H9 (cell line): Measurements from ENCODE around the gene CCDC127. TPM values are rescaled to one million over a fixed set of nuclear protein-coding genes. Genes with fewer than 3 reads are reported as not detected.

Experiments used
- DNase-seq: peaks from one replicate; pipeline ENCODE4 v3.0.0-alpha.2; 2017
- H2AFZ ChIP-seq: one replicate; pipeline ENCODE4 v1.6.1; 2013; ENCODE audit warnings: mild to moderate bottlenecking, low read length, control low read depth, moderate library complexity
- H2AK5ac ChIP-seq: 2 replicates; pipeline ENCODE4 v1.6.1; 2013; ENCODE audit warnings: low read length, control low read depth, mixed read lengths; ENCODE audit not compliant: insufficient read length
- H2BK120ac ChIP-seq: one replicate; pipeline ENCODE4 v1.6.1; 2013; ENCODE audit warnings: low read depth, mild to moderate bottlenecking, low read length, control low read depth, inconsistent platforms; ENCODE audit not compliant: poor library complexity, severe bottlenecking
- H2BK12ac ChIP-seq: 2 replicates; pipeline ENCODE4 v1.6.1; 2013; ENCODE audit warnings: low read length, control low read depth, mixed read lengths, low read depth; ENCODE audit not compliant: insufficient read length
- H2BK15ac ChIP-seq: 2 replicates; pipeline ENCODE4 v1.6.1; 2013; ENCODE audit warnings: low read depth, low read length, control low read depth
- H2BK20ac ChIP-seq: one replicate; pipeline ENCODE4 v1.6.1; 2013; ENCODE audit warnings: low read depth, mild to moderate bottlenecking, low read length, control low read depth, inconsistent platforms; ENCODE audit not compliant: poor library complexity, severe bottlenecking
- H2BK5ac ChIP-seq: 2 replicates; pipeline ENCODE4 v1.6.1; 2013; ENCODE audit warnings: low read length, control low read depth, mixed read lengths; ENCODE audit not compliant: insufficient read length
- H3K14ac ChIP-seq: 2 replicates; pipeline ENCODE4 v1.6.1; 2013; ENCODE audit warnings: low read length, control low read depth; ENCODE audit not compliant: insufficient read depth
- H3K18ac ChIP-seq: 2 replicates; pipeline ENCODE4 v1.6.1; 2013; ENCODE audit warnings: low read depth, mild to moderate bottlenecking, mixed read lengths, low read length, control low read depth; ENCODE audit not compliant: insufficient read length
- H3K23ac ChIP-seq: 2 replicates; pipeline ENCODE4 v1.6.1; 2013; ENCODE audit warnings: low read length, control low read depth, mixed read lengths, low read depth; ENCODE audit not compliant: insufficient read length
- H3K23me2 ChIP-seq: 2 replicates; pipeline ENCODE4 v1.6.1; 2013; ENCODE audit warnings: low read depth, mild to moderate bottlenecking, mixed read lengths, low read length, control low read depth; ENCODE audit not compliant: insufficient read length, poor library complexity, severe bottlenecking
- H3K27ac ChIP-seq: 2 replicates; pipeline ENCODE4 v1.5.1; 2013; ENCODE audit warnings: low read length, control low read depth, mixed read lengths, low read depth; ENCODE audit not compliant: insufficient read length
- H3K27me3 ChIP-seq: 2 replicates; pipeline ENCODE4 v1.6.1; 2013; ENCODE audit warnings: low read length, control low read depth, inconsistent platforms; ENCODE audit not compliant: insufficient read depth
- H3K4ac ChIP-seq: 2 replicates; pipeline ENCODE4 v1.6.1; 2013; ENCODE audit warnings: low read depth, mild to moderate bottlenecking, control low read depth, inconsistent platforms, low read length, moderate library complexity
- H3K4me1 ChIP-seq: 2 replicates; pipeline ENCODE4 v1.6.1; 2013; ENCODE audit warnings: low read length, control low read depth, inconsistent platforms; ENCODE audit not compliant: insufficient read depth
- H3K4me2 ChIP-seq: 2 replicates; pipeline ENCODE4 v1.6.1; 2013; ENCODE audit warnings: low read length, control low read depth, mixed read lengths; ENCODE audit not compliant: insufficient read length, insufficient read depth
- H3K56ac ChIP-seq: 2 replicates; pipeline ENCODE4 v1.6.1; 2013; ENCODE audit warnings: low read depth, mild to moderate bottlenecking, mixed read lengths, low read length, control low read depth; ENCODE audit not compliant: insufficient read length
- H3K79me1 ChIP-seq: 2 replicates; pipeline ENCODE4 v1.6.1; 2013; ENCODE audit warnings: low read depth, mild to moderate bottlenecking, moderate library complexity, low read length, control low read depth, inconsistent platforms; ENCODE audit not compliant: insufficient read depth, poor library complexity, severe bottlenecking
- H3K79me2 ChIP-seq: 2 replicates; pipeline ENCODE4 v1.6.1; 2013; ENCODE audit warnings: low read length, control low read depth, inconsistent platforms; ENCODE audit not compliant: insufficient read depth
- H3K9ac ChIP-seq: 2 replicates; pipeline ENCODE4 v1.6.1; 2013; ENCODE audit warnings: low read length, control low read depth, mixed read lengths; ENCODE audit not compliant: insufficient read length; ENCODE audit errors: extremely low read depth
- H3K9me3 ChIP-seq: one replicate; pipeline ENCODE4 v1.6.1; 2013; ENCODE audit warnings: low read depth, low read length, inconsistent platforms; ENCODE audit not compliant: control insufficient read depth
- H3T11ph ChIP-seq: one replicate; pipeline ENCODE4 v1.6.1; 2013; ENCODE audit warnings: mild to moderate bottlenecking, low read length, control low read depth, inconsistent platforms
- H4K20me1 ChIP-seq: one replicate; pipeline ENCODE4 v1.6.1; 2013; ENCODE audit not compliant: control insufficient read depth, insufficient read length, insufficient read depth
- H4K5ac ChIP-seq: 2 replicates; pipeline ENCODE4 v1.6.1; 2013; ENCODE audit warnings: low read depth, mild to moderate bottlenecking, mixed read lengths, low read length, control low read depth; ENCODE audit not compliant: insufficient read length
- H4K8ac ChIP-seq: replicated peaks from 2 replicates; pipeline ENCODE4 v1.6.1; 2013; ENCODE audit warnings: low read length, control low read depth, mixed read lengths, low read depth; ENCODE audit not compliant: insufficient read length
- H4K91ac ChIP-seq: 2 replicates; pipeline ENCODE4 v1.6.1; 2013; ENCODE audit warnings: low read depth, mild to moderate bottlenecking, moderate library complexity, mixed read lengths, low read length, control low read depth; ENCODE audit not compliant: insufficient read length
- H3K27ac Mint-ChIP-seq, 3 experiments: 2 replicates in 2 of 3; 3 replicates in 1 of 3; pipeline ENCODE4 v1.8.0; 2020 to 2021; ENCODE audit warnings: mixed read lengths in 3 of 3, mild to moderate bottlenecking in 1 of 3, moderate library complexity in 1 of 3
- H3K27me3 Mint-ChIP-seq: 2 replicates; pipeline ENCODE4 v1.8.0; 2021; ENCODE audit warnings: low read depth, mild to moderate bottlenecking, moderate library complexity, mixed read lengths
- H3K36me3 Mint-ChIP-seq, 3 experiments: 2 replicates in 2 of 3; 3 replicates in 1 of 3; pipeline ENCODE4 v1.8.0; 2020 to 2021; ENCODE audit warnings: low read depth in 3 of 3, mixed read lengths in 3 of 3; ENCODE audit not compliant: insufficient read depth in 1 of 3
- H3K4me1 Mint-ChIP-seq, 2 experiments: 2 replicates each; pipeline ENCODE4 v1.8.0; 2020; ENCODE audit warnings: mixed read lengths in 2 of 2
- H3K4me3 Mint-ChIP-seq, 2 experiments: 2 replicates in 1 of 2; 3 replicates in 1 of 2; pipeline ENCODE4 v1.8.0; 2020 to 2021; ENCODE audit warnings: mild to moderate bottlenecking in 2 of 2, mixed read lengths in 2 of 2, moderate library complexity in 1 of 2
- H3K9me3 Mint-ChIP-seq, 2 experiments: 2 replicates in 1 of 2; 3 replicates in 1 of 2; pipeline ENCODE4 v1.8.0; 2020; ENCODE audit warnings: mild to moderate bottlenecking in 2 of 2, mixed read lengths in 2 of 2, moderate library complexity in 1 of 2
- CTCF ChIP-seq: fragments of 200-600 bp; sonication (generic); conservative IDR thresholded peaks from 3 replicates; pipeline ENCODE4 v1.8.0; 2021; ENCODE audit warnings: antibody characterized with exemption, mild to moderate bottlenecking
- WGBS: extraction: QIAGEN DNeasy Blood & Tissue Kit; methylation state at CpG from one replicate; pipeline ENCODE4 v1.1.7; 2013; ENCODE audit warnings: missing lambda C conversion rate, low lambda C conversion rate, mixed read lengths; ENCODE audit not compliant: insufficient read length; ENCODE audit errors: extremely low coverage; 5-methylcytosine and 5-hydroxymethylcytosine counted together
- total RNA-seq: library from RNA; stranded (reverse); gene quantifications from 2 replicates; pipeline ENCODE4 v1.2.1, GENCODE V29; 2021

The CCDC127 gene
- total RNA-seq, 1 experiment from 2014 or later = 9.0 TPM

GRCh38 chr5:192691-192969 lies 25.3 kb downstream of the CCDC127 start:
- H2BK12ac ChIP-seq = no peak overlapping the region
- no peak overlapping the region for H2BK20ac ChIP-seq
- Mint-ChIP-seq H3K4me1 (peaks cover 9 to 13% of the 10 kb centered on the region in 2 experiments), H3K36me3 (no peaks in the 10 kb centered on the region), H3K9me3 (no peaks in the 10 kb centered on the region), H3K27me3 (peaks cover 9% of the 10 kb centered on the region), H3K27ac (no peak overlapping the region), H3K4me3 (no peak overlapping the region)
- no peak overlapping the region for H2AFZ ChIP-seq
- H4K8ac ChIP-seq = no peak overlapping the region
- no CpG with 5 or more reads among the region's 9 CpGs for WGBS
- H4K20me1 ChIP-seq = no peaks in the 10 kb centered on the region
- H3K4ac ChIP-seq = no peak overlapping the region
- H3K4me2 ChIP-seq = no peak overlapping the region
- H2BK5ac ChIP-seq = no peak overlapping the region
- H3K4me1 ChIP-seq = 0 out of 2 replicates have a peak, but pooled peaks cover 3% of the 10 kb centered on the region
- no peaks in the 10 kb centered on the region for H3K79me1 ChIP-seq
- no peak overlapping the region for H4K5ac ChIP-seq
- no peak overlapping the region for H3K18ac ChIP-seq
- H3K9me3 ChIP-seq = no peaks in the 10 kb centered on the region
- no peak overlapping the region for H3K56ac ChIP-seq
- no peak overlapping the region for H3K9ac ChIP-seq
- H3T11ph ChIP-seq = no peak overlapping the region
- no peak overlapping the region for H3K14ac ChIP-seq
- H3K79me2 ChIP-seq = no peaks in the 10 kb centered on the region
- H2BK15ac ChIP-seq = no peak overlapping the region
- H3K23me2 ChIP-seq = no peaks in the 10 kb centered on the region
- H3K27me3 ChIP-seq = no peaks in the 10 kb centered on the region
- H2BK120ac ChIP-seq = no peak overlapping the region
- H3K23ac ChIP-seq = no peak overlapping the region
- no peak for DNase-seq
- no peak overlapping the region for H3K27ac ChIP-seq
- no peak overlapping the region for H4K91ac ChIP-seq
- no peak for TF ChIP-seq CTCF
- no peak overlapping the region for H2AK5ac ChIP-seq
